K562 (cell line): ENCODE data around the gene POMP. TPM values are rescaled to one million over a fixed set of nuclear protein-coding genes. Genes with fewer than 3 reads are reported as not detected.

Source experiments
- ATAC-seq: fragments of 200-7000 bp; cut with Tn5 transposase; 3 replicates; pipeline ENCODE4 v1.9.1; 2020; ENCODE audit warnings: moderate library complexity
- BruUV-seq: library from RNA; stranded (reverse); fragments of 400-500 nt; replicated peaks from 2 replicates; lab custom pipeline; 2021; lab: Mats Ljungman, UMichigan
- CTCF ChIA-PET: fragments of 300-600 bp; formaldehyde crosslinking; extraction: SDS; loops from one replicate; lab custom pipeline; 2021; ENCODE audit warnings: low intra/inter-chr PET ratio; lab: Yijun Ruan, JAX
- POLR2A ChIA-PET: fragments of 300-600, 350-650 bp; sonication (Branson Sonifier 250); formaldehyde crosslinking; extraction: SDS; loops from one replicate; lab custom pipeline; 2021; ENCODE audit warnings: antibody characterized with exemption, inconsistent platforms; lab: Yijun Ruan, JAX
- DNase-seq, 4 experiments: peaks; one replicate each; pipeline versions ENCODE4 v3.0.0 to v3.0.0-alpha.2; 2011 to 2018; ENCODE audit warnings: low spot score in 3 of 4, mixed read lengths in 3 of 4; ENCODE audit errors: extremely low read depth in 1 of 4
- FAIRE-seq: peaks from 2 replicates; lab custom pipeline; 2011; peaks lifted over from hg19 to GRCh38; lab: Jason Lieb, UNC
- H2AFZ ChIP-seq: 2 replicates; pipeline ENCODE4 v1.6.0; 2011; ENCODE audit warnings: low read depth, low read length, control low read depth, inconsistent platforms
- H3K27ac ChIP-seq: fragments of 200-600 bp; 3 replicates; pipeline ENCODE4 v1.8.0; 2011; ENCODE audit warnings: low read depth, mild to moderate bottlenecking, control low read depth, inconsistent platforms, low read length, moderate library complexity, mixed read lengths; ENCODE audit errors: extremely low read depth
- H3K27me3 ChIP-seq, 2 experiments: fragments of 300-600 bp in 1 of 2; 2 replicates in 1 of 2; 3 replicates in 1 of 2; pipeline versions ENCODE4 v1.6.0 to v1.8.0; 2011; ENCODE audit warnings: inconsistent platforms in 2 of 2, low read length in 2 of 2, mild to moderate bottlenecking in 1 of 2, mixed read lengths in 1 of 2, moderate library complexity in 1 of 2; ENCODE audit not compliant: control insufficient read depth in 2 of 2, insufficient read depth in 2 of 2
- H3K36me3 ChIP-seq: fragments of 300-600 bp; 3 replicates; pipeline ENCODE4 v1.8.0; 2011; ENCODE audit warnings: mild to moderate bottlenecking, low read length, inconsistent platforms; ENCODE audit not compliant: control insufficient read depth, insufficient read depth
- H3K4me1 ChIP-seq, 2 experiments: fragments of 200-600 bp in 1 of 2; replicated peaks in 1 of 2; 2 replicates in 1 of 2; 3 replicates in 1 of 2; pipeline versions ENCODE4 v1.5.1 to v1.8.0; 2011; ENCODE audit warnings: inconsistent platforms in 2 of 2, low read length in 2 of 2, mild to moderate bottlenecking in 1 of 2, mixed read lengths in 1 of 2, moderate library complexity in 1 of 2; ENCODE audit not compliant: control insufficient read depth in 2 of 2, insufficient read depth in 2 of 2
- H3K4me2 ChIP-seq: 2 replicates; pipeline ENCODE4 v1.6.1; 2011; ENCODE audit warnings: low read length, control low read depth, inconsistent platforms, mixed read lengths; ENCODE audit not compliant: insufficient read depth
- H3K4me3 ChIP-seq: fragments of 200-600 bp; sonication (generic), shearing (Covaris generic); 2 replicates; pipeline ENCODE4 v1.5.1; 2016; ENCODE audit warnings: control low read depth, inconsistent platforms
- H3K79me2 ChIP-seq: fragments of 200-600 bp; 3 replicates; pipeline ENCODE4 v1.8.0; 2011; ENCODE audit warnings: low read length, inconsistent platforms; ENCODE audit not compliant: control insufficient read depth, insufficient read depth
- H3K9ac ChIP-seq, 2 experiments: 2 replicates each; pipeline versions ENCODE4 v1.6.0 to v1.6.1; 2011; ENCODE audit warnings: low read depth in 2 of 2, low read length in 2 of 2, control low read depth in 1 of 2, inconsistent platforms in 1 of 2, mild to moderate bottlenecking in 1 of 2, mixed read lengths in 1 of 2; ENCODE audit not compliant: insufficient read depth in 1 of 2
- H3K9me1 ChIP-seq: one replicate; pipeline ENCODE4 v1.6.0; 2011; ENCODE audit warnings: inconsistent platforms, mild to moderate bottlenecking, low read length, moderate library complexity; ENCODE audit not compliant: control insufficient read depth, insufficient read depth
- H3K9me3 ChIP-seq: replicated peaks from 2 replicates; pipeline ENCODE4 v1.5.1; 2011; ENCODE audit warnings: low read depth, low read length, inconsistent platforms; ENCODE audit not compliant: control insufficient read depth, insufficient read depth
- H4K20me1 ChIP-seq: replicated peaks from 2 replicates; pipeline ENCODE4 v1.6.1; 2011; ENCODE audit warnings: low read length, inconsistent platforms, mixed read lengths; ENCODE audit not compliant: control insufficient read depth, insufficient read depth
- ARNT ChIP-seq, 2 experiments: fragments of 450-650 bp; IDR thresholded peaks; 2 replicates each; pipeline ENCODE4 v1.6.1; 2016; ENCODE audit warnings: mild to moderate bottlenecking in 1 of 2
- BCOR ChIP-seq: fragments of 450-650 bp; IDR thresholded peaks from 2 replicates; pipeline ENCODE4 v1.6.1; 2016
- C11orf30 ChIP-seq: fragments of 450-650 bp; IDR thresholded peaks from 2 replicates; pipeline ENCODE4 v1.6.1; 2016; ENCODE audit warnings: low read depth, mild to moderate bottlenecking
- GATAD2B ChIP-seq: fragments of 450-650 bp; IDR thresholded peaks from 2 replicates; pipeline ENCODE4 v1.6.1; 2017; ENCODE audit warnings: mild to moderate bottlenecking, borderline replicate concordance
- HIVEP1 ChIP-seq: fragments of 250-450 bp; sonication (Bioruptor Pico); IDR thresholded peaks from 2 replicates; pipeline ENCODE4 v1.4.0; 2020; ENCODE audit warnings: mild to moderate bottlenecking
- JUND ChIP-seq, 2 experiments: IDR thresholded peaks; 2 replicates in 1 of 2; 3 replicates in 1 of 2; pipeline ENCODE4 v1.6.1; 2011; ENCODE audit warnings: borderline replicate concordance in 2 of 2, low read depth in 2 of 2, low read length in 2 of 2, improper control_type of control experiment in 1 of 2, missing biosample characterization in 1 of 2, missing genetic modification characterization in 1 of 2, missing genetic modification reagents in 1 of 2
- MAFK ChIP-seq: IDR thresholded peaks from 2 replicates; pipeline ENCODE4 v1.6.1; 2011; ENCODE audit warnings: low read length, improper control_type of control experiment
- MAZ ChIP-seq, 2 experiments: fragments of 450-650 bp in 1 of 2; sonication (generic) in 1 of 2; formaldehyde crosslinking; IDR thresholded peaks in 1 of 2; conservative IDR thresholded peaks in 1 of 2; 2 replicates each; pipeline versions ENCODE4 v1.4.0 to v1.5.0; 2020; ENCODE audit warnings: mild to moderate bottlenecking in 1 of 2, missing genetic modification reagents in 1 of 2
- SAP30 ChIP-seq: fragments of 200-600 bp; sonication (generic); IDR thresholded peaks from 2 replicates; pipeline ENCODE4 v1.6.1; 2012; ENCODE audit warnings: borderline replicate concordance, low read depth, mild to moderate bottlenecking, moderate library complexity, low read length, control low read depth, inconsistent platforms; ENCODE audit not compliant: insufficient read depth, poor library complexity, severe bottlenecking
- SMARCA4 ChIP-seq: fragments of 450-650 bp; IDR thresholded peaks from 2 replicates; pipeline ENCODE4 v1.6.1; 2016
- SREBF1 ChIP-seq: fragments of 150-350 bp; IDR thresholded peaks from 2 replicates; pipeline ENCODE4 v1.6.1; 2014; ENCODE audit warnings: antibody characterized with exemption, low read depth, low read length, borderline replicate concordance
- TSHZ1 ChIP-seq: fragments of 250-450 bp; sonication (Bioruptor Pico); IDR thresholded peaks from 2 replicates; pipeline ENCODE4 v1.4.0; 2020; ENCODE audit warnings: mild to moderate bottlenecking, moderate library complexity
- ZNF316 ChIP-seq: fragments of 450-650 bp; IDR thresholded peaks from 2 replicates; pipeline ENCODE4 v1.6.1; 2016
- ZNF395 ChIP-seq: fragments of 200-800 bp; sonication (Bioruptor generic); IDR thresholded peaks from 2 replicates; pipeline ENCODE4 v1.6.1; 2017; ENCODE audit warnings: missing genetic modification characterization, missing compliant biosample characterization
- ZNF431 ChIP-seq: sonication (generic); formaldehyde crosslinking; IDR thresholded peaks from 2 replicates; pipeline ENCODE4 v1.8.0; 2022; ENCODE audit warnings: mild to moderate bottlenecking, missing genetic modification reagents
- WGBS: fragments of 100-300 bp; shearing (Covaris generic); methylation state at CpG from one replicate; pipeline ENCODE4 v1.1.6; 2016; ENCODE audit warnings: low coverage, mixed read lengths; ENCODE audit not compliant: insufficient coverage; ENCODE audit errors: missing lambda C conversion rate; 5-methylcytosine and 5-hydroxymethylcytosine counted together
- in situ Hi-C: fragments of 300-500 bp; cut with MboI; formaldehyde crosslinking; loops from 4 replicates; pipeline ENCODE4 v1.15.0; 2018; ENCODE audit warnings: inconsistent platforms, mixed read lengths
- intact Hi-C: fragments of 100-400 bp; cut with micrococcal nuclease; formaldehyde crosslinking; loops from 2 replicates; pipeline ENCODE4 v1.14.2; 2022
- polyA plus RNA-seq, 8 experiments: library from polyadenylated mRNA; depleted of rRNA in 4 of 8; stranded (reverse) in 5 of 8; unstranded in 3 of 8; fragments of >200 nt; fragmentation: Nextera tagmentation in 2 of 8; fragmentation: Illumina TruSeq in 1 of 8; extraction: Ambion mirVana in 2 of 8; extraction: Trizol in 1 of 8; gene quantifications; 2 replicates each; pipeline versions ENCODE4 v1.2.1 to v1.2.3, GENCODE V29; 2011 to 2014; ENCODE audit warnings: inconsistent platforms in 1 of 8, missing spikeins in 1 of 8
- total RNA-seq, 7 experiments: library from RNA; depleted of rRNA in 6 of 7; stranded (reverse); fragments of >200 nt in 6 of 7; fragmentation: Illumina TruSeq in 2 of 7; extraction: Trizol in 2 of 7; gene quantifications; 2 replicates each; pipeline versions ENCODE4 v1.2.1 to v1.2.3, GENCODE V29; 2011 to 2021; ENCODE audit warnings: low replicate concordance in 1 of 7

The POMP gene
- total and polyA plus RNA-seq, 9 of the 15 experiments (the other 6 are each of a cell fraction or from before 2014, with no cell fraction given), result 69.2 to 647 (median 118) TPM

- Histone ChIP-seq H3K9me3 (no peaks in the 10 kb centered on the region), H3K36me3 (no peaks in the 10 kb centered on the region), H2AFZ (no peak overlapping the region), H4K20me1 (no peaks in the 10 kb centered on the region)
- POLR2A ChIA-PET, result no interaction called here
- WGBS, result 0% methylated on average over 2 of the region's 3 CpGs
- FAIRE-seq (no peak), ATAC-seq (no peak)
- CTCF ChIA-PET, result no interaction called here
- TF ChIP-seq JUND (IDR thresholded peaks at IDR 0.05; ENCODE audit: borderline replicate concordance, low read depth, low read length) (peak; percentile 18; the same call in 1 of the 2 replicates), JUND (tag; IDR thresholded peaks at IDR 0.05; ENCODE audit: borderline replicate concordance, low read depth, low read length) (peak; percentile 32; the same call in 1 of the 3 replicates), C11orf30 (0 out of 2 replicates have a peak, but pooled peaks have one; percentile 6), MAFK (peak; percentile 10; the same call in 1 of the 2 replicates), BCOR (no peak), ARNT (IDR thresholded peaks at IDR 0.05) (no peak), ZNF431 (no peak), ZNF316 (peak; percentile 45; the same call in 1 of the 2 replicates), MAZ (CRISPR knock-in tag; conservative IDR thresholded peaks at IDR 0.05 in 1 of 2, IDR thresholded peaks at IDR 0.05 in 1 of 2) (no peak), TSHZ1 (CRISPR knock-in tag) (no peak), GATAD2B (no peak), HIVEP1 (no peak), SAP30 (no peak), SREBF1 (no peak), ZNF395 (CRISPR knock-in tag) (no peak), SMARCA4 (peak; percentile 17; the same call in 1 of the 2 replicates)
- TF ChIP-seq, all 486 proteins: peak for 5
- in situ Hi-C loops (no loop called here), intact Hi-C loops (no loop called here)
- H3K4me2 ChIP-seq, result no peak overlapping the region
- H3K9ac ChIP-seq, result no peak overlapping the region
- no peak overlapping the region for H3K27ac ChIP-seq
- no peak overlapping the region for H3K4me3 ChIP-seq
- BruUV-seq, result no TSS peak
- H3K27me3 ChIP-seq, result peaks cover 0 to 4% of the 10 kb centered on the region in 2 experiments; a peak in 2 of 5 replicates
- DNase-seq, result no peak
- no peaks in the 10 kb centered on the region for H3K9me1 ChIP-seq
- H3K4me1 ChIP-seq, result peaks cover 0 to 7% of the 10 kb centered on the region in 2 experiments; a peak in 3 of 5 replicates
- H3K79me2 ChIP-seq, result no peaks in the 10 kb centered on the region
Observed at GRCh38 chr13:28725046-28725610, 66.2 kb downstream of the POMP start.
